22Rv1 (cell line): Measurements from ENCODE around the gene DIP2C.

ENCODE experiments used
- H3K27ac ChIP-seq: fragments of 450-650 bp; 2 replicates; pipeline ENCODE4 v1.5.1; 2017
- ZFX ChIP-seq: fragments of 450-650 bp; IDR thresholded peaks from 2 replicates; pipeline ENCODE4 v1.6.1; 2017; ENCODE audit warnings: antibody characterized with exemption, borderline replicate concordance
- TF ChIP-seq, protein P1 (sequence below): fragments of 450-650 bp; IDR thresholded peaks from 2 replicates; pipeline ENCODE4 v1.5.1; 2017; ENCODE audit warnings: mild to moderate bottlenecking

Gene DIP2C

DNA sequence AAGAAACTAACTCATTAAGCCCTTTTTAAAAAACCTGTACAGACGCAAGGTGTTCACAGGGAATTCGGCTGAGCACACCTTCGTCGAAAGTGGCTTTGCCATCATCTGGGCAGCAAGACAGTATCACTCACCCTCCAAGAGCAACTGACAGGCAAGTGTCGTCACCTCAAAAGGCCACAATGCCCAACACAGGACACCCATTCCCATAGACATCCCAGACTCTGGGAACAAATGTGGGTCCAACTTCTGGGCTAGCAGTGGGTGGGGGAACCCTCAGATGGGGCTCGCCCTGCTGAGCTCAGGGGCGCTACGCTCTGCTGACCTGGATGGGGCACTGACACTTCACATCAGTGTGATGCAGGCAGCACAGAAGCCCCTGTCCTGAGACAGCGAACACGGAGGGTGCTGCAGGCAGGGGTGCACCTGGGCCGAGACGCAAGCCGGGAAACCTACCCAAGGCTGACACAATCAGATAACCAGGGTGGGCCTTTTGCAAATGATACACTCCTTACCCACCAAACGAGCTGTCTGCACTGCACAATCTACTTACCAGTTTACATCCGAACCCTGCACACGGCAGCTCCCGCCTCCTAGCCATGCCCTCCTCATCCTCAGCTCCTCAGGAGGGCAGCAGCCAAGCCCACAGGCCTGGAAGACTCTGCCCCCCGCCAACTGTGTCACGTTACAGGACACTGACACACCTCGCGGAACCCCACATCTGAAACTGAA lies 1.7 kb downstream of the DIP2C start:
- TF ChIP-seq, protein P1, sequence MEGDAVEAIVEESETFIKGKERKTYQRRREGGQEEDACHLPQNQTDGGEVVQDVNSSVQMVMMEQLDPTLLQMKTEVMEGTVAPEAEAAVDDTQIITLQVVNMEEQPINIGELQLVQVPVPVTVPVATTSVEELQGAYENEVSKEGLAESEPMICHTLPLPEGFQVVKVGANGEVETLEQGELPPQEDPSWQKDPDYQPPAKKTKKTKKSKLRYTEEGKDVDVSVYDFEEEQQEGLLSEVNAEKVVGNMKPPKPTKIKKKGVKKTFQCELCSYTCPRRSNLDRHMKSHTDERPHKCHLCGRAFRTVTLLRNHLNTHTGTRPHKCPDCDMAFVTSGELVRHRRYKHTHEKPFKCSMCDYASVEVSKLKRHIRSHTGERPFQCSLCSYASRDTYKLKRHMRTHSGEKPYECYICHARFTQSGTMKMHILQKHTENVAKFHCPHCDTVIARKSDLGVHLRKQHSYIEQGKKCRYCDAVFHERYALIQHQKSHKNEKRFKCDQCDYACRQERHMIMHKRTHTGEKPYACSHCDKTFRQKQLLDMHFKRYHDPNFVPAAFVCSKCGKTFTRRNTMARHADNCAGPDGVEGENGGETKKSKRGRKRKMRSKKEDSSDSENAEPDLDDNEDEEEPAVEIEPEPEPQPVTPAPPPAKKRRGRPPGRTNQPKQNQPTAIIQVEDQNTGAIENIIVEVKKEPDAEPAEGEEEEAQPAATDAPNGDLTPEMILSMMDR: no peak
- no peak for TF ChIP-seq ZFX

DNA sequence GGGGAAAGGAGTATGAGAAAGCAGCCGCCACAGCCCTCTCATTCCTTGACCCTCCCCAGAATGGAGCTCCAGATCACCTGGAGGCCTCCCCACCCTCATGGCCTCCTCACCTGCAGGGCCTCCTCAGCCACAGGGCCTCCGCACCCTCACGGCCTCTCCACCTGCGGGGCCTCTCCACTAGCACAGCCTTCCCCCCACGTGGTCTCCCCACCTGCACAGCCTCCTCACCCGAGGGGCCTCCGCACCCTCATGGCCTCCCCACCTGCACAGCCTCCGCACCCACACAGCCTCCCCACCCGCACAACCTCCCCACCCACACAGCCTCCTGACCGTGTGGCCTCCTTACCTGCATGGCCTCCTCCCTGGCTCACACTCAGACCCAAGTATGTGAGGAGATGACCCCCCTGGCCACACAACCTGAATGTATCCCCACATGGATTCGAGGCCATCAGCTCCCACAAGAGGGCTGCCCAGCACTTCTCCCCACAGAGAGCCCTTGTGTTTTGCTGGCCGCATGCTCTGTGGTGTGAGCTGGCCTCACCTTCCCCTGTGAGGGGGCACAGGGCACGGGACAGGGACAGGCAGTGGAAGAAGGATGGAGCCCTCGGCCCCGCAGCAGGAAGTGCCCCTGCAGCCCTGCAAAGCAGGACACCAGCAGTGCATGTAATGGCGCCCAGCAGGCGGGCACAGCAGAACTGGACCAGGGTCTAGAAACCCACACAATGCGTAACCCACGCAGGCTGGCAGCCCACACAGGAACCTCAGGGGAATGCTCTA lies 3.1 kb downstream of the DIP2C start:
- no peak overlapping the region for H3K27ac ChIP-seq
- no peak for TF ChIP-seq ZFX
- TF ChIP-seq, protein P1: no peak

More for the DNA sequence above, 1.7 kb downstream of the DIP2C start:
- no peak overlapping the region for H3K27ac ChIP-seq

DNA sequence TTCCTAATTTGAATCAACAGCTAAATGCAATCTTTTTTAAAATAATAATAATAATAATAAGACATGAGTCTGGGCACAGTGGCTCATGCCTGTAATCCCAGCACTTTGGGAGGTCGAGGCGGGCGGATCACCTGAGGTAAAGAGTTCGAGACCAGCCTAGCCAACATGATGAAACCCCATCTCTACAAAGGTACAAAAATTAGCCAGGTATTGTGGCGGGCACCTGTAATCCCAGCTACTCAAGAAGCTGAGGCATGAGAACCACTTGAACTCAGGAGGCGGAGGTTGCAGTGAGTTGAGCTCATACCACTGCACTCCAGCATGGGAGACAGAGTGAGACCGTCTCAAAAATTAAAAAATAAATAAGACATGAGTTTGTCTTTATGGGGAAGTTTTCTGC lies 3.9 kb downstream of the DIP2C start:
- no peak for TF ChIP-seq ZFX
- TF ChIP-seq, protein P1: no peak
- no peak overlapping the region for H3K27ac ChIP-seq

DNA sequence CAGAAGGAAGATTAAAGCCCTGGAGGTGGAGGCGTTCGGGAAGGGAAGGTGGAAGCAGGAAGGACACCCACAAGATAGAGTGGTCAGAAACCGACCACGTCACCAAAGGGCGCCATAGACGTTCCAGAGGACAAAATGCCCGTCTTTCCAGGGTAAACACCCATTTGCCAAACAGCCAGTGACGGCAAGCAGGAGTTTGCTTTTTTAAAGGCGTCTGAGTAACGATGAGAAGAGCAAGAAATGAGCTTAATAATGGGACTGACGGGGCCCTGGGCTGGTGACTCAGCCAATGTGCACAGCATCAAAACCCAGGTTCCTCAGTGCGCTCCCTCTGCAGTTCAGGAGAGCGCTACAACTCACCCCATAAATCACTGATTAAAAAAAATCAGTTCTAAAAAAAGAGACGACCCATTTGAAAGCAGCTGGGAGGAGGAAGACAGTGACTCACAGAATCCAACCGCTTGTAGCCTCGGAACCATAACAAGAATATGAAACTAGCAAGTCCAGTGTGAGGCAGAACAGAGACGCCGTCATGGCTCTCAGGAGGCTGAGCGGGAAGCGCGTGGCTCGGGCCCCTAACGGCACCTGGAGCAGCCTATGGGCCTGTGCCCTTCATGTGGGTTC lies 5.9 kb downstream of the DIP2C start:
- H3K27ac ChIP-seq: no peak overlapping the region
- no peak for TF ChIP-seq ZFX
- TF ChIP-seq, protein P1: no peak

DNA sequence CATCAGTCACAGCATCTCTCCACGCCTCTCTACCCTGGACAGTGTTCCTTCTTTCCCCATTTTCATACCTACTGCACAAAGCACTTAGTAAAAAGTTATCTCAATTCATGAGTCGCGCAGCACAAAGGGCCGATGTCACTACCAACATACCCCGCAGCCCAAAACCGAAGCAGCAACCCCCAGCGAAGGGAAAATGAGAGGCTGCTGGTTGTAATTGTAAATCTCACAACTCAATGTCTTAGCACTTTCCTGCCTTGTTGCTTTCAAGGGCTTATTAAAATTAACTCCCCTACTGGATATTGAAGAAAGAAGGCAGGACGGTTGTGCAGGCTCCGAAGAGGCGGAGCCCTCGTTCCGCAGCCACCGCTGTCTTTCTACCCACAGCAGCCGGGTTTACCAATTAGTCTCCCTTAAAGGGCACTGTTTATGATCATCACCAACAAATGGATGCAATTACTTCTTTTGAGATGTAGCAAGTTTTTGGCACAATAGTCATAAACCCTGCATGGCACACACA lies 6.5 kb downstream of the DIP2C start:
- TF ChIP-seq ZFX: no peak
- TF ChIP-seq, protein P1: no peak
- no peak overlapping the region for H3K27ac ChIP-seq

DNA sequence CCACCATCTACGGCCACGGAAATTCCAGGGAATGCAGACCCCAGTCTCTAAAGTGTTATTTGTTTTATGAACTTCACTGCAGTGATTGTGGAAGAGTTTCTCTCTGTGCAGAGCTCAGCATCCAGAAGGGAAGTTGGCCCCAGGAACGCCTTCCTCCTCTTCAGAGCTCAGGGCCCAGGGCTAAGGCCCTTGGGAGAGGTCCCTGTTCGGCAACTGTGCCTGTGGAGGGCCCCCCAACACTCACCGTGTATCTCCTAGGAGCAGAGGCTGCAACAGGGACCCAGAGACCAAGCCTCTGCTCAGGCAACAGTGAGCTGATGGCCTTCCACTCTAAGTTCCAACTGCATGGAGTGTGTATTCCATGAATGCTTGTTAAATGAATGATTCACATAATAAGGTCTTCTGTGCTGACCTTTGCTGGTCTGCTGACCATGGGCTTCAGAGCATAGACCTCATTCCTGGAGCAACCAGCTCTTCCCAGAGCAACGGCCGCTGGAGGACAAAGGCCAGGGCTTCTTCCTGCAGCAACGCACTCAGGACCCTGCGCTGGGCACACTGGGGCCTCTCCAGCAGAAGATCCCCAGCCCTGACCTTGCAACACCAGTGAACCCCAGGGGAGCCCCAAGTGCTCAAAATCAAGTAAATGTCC lies 7.7 kb downstream of the DIP2C start:
- no peak overlapping the region for H3K27ac ChIP-seq
- no peak for TF ChIP-seq ZFX
- TF ChIP-seq, protein P1: no peak
